NCI-H2171 treated with DMSO at 0.1 percent for 48 hours (cell line): Measurements from ENCODE around the gene NXN.
A peak's percentile ranks its signal among the peaks of the same experiment; 100 is the strongest.

ENCODE experiments used
- DNase-seq: peaks from one replicate; lab custom pipeline; 2025; lab: John Stamatoyannopoulos, UW

The NXN gene

DNA sequence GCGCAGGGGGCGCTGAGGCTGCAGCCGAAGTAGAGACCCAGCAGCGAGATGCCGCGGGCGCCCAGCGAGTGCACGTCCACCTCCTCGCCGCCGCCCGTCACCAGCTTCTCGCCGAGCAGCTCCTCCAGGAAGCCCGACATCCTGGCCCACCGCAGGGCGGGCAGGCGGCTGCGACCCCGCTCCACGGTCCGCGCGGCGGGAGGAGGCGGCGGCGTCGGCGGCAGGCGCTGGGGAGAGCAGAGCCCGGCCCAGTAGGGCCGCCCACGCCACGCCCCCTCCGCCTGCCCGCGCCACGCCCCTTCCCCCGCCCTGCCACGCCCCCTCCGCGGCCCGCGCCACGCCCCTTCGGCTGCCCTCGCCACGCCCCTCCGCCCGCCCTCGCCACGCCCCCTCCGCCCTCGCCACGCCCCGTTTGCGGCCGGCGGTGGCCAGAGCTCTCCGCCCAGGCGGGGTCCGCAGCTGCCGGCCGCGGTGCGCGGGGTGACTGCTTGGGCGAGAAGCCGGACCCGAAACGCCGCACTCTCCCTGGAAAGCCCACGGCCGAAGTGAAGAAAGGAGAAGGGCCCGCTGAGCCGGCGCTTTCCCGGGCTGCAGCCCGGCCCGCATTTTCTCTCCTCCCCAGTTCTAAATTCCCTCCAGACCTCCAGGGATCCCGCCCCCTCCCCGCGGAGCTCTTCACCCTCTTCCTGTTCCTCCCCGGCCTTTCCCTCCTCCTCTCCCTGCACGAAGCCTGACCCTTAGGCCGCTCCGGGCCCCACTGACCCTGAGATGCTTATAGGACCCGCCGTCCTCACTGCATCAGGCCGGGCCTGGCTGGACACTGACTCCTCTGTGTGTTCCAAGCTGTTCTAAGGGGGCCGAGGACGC, at the start of gene NXN:
Gene NXN, minus strand, starts transcription at position 238 of the 867 bp plus-strand sequence.
- peak; percentile 77 for DNase-seq

DNA sequence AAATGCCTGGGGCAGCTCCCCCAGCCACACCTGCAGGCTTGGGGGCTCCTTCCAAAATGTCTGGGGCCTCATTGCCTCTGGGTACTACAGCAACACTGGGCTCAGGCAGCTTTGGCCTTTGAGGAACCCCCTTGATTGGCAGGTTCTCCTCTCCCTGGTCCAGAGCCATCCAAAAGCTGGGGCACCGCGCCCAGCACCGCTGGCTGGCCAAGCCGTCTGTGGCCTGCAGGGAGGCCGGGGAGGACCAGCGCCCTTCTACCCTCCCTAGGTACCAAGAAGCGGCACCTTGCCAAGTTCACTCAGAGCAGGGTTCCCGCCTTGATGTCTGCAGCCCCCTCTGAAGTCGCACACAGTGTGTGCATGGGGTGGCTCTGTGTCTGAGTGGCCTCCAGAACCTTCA, 47.5 kb upstream of the NXN start:
- DNase-seq: no peak

DNA sequence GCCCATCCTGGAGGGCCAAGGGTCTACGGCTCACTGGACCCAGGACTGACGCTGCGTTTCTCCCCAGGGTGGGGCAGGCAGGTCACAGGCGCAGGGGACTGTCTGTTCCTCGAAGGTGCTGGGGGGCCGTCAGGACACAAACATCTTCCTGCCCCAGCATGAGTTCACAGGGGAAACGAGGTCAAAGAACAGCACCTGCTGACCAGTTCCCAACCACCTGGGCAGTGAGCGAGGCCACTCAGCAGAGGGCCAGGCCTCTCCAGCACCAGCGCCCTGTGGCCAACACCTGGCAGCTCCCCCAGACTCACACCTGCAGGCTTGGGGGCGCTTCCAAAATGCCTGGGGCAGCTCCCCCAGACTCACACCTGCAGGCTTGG, 47.0 kb upstream of the NXN start:
- DNase-seq: no peak

DNA sequence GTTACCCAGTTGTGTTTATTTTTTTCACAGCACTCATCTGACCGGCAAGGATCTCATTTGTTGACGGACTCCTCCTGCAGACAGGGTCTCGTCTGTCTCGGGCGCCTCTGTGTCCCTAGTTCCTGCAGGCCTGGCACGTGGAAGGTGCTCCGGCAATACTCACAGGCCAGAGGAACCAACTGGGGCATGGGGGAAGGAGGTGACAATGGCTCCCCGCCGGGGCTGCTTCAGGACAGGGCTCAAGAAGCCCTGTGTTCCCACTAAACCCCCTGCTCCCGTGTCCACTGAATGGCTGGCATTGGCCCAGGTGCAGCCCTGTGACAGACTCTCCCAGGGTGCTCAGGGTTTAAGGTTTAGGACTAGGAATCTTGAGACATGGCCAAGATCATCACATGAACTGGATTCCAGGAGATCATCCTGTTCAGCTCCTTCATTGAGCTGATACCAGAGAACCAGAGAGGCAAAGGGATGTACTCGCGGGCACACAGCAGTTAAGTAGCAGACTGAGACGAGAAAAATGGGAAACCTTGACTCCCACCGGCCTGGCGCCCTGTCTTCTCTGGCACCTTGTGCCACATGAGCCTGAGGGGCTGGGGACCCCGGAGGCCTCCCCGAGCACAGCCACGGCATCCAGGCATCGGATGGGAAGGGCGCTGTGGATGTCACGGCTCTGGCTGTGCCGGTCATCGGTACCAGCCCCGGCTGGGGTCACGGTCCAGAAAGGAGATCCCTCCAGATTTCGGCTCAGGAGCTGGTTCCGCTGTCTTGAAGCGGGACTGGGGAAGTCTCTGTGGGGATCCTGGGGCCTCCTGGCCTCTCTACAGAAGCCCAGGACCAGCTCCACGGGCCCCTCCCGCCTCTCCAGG, 46.4 kb upstream of the NXN start:
- DNase-seq: no peak

DNA sequence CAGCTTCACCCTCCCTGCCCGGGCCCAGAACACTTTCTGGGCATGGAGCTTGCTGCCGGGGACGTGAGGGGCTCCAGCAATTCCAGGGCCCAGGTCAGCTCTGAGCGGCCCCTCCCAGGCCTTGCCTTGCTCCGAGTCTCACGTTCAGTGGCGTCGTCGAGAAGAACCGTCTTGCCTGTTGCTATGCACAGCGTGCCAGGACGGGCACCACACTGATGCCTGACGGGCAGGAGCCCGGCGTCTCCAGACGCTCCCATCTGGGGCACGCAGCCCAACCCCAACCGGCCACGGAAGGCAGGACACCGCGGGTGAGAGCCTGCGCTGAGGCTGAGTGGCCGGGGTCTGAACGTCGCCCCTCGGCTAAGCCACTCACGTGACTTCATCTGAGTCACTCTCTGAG, 44.5 kb upstream of the NXN start:
- DNase-seq: no peak

DNA sequence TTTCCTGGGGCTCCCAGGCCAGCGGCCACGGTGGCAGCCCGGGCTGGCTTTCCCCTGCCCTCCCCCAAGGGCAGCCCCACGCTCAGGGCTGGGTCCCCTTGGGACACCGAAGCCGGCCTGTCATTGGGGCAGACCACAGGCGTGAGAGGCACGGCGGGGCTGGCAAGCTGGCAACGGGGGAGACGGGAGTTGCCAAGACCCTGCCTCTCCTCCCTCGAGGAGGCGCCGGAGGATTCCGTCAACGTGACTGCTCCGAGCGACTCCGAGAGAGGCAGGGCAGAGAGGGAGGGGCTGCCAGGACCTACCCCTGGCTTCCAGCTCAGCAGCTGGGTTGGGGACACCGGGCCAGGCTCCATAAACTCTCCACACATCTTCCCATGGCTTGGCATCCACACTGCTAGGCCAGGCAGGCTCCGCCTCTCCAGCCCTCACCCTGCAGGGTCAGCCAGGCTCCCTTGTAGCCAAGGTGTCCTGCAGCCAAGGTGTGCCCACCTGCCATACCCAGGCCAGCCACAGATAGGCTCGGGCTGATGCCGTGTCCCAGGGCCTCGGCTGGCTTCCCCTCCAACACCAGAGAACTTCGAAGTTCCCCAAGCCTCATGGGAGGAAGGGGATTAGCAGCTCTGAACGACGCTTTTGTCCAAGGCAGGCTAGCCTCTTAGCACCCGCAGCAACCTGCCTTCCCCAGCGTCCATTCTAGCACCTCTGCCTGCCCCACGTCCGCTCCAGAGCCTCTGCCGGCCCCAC, 42.9 kb upstream of the NXN start:
- no peak for DNase-seq

DNA sequence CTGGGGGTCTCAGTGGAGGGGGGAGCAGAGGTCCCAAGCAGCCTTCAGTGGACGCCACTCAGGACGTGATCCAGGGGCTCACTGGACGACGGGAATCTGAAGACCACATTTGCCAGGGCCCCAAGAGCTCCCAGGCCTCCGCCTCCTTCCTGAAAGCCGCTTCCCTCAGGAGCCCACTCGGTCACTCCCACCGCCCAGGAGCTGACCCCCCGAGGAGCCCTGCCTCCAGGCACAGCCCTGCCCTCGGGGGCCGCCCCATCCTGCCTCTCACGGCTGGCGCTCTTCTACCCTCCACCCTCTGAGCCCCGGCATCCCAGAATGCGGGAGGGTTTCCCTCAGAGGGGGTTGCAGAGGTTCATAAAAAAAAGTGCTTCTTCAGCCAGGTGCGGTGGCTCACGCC, 41.6 kb upstream of the NXN start:
- DNase-seq: no peak

DNA sequence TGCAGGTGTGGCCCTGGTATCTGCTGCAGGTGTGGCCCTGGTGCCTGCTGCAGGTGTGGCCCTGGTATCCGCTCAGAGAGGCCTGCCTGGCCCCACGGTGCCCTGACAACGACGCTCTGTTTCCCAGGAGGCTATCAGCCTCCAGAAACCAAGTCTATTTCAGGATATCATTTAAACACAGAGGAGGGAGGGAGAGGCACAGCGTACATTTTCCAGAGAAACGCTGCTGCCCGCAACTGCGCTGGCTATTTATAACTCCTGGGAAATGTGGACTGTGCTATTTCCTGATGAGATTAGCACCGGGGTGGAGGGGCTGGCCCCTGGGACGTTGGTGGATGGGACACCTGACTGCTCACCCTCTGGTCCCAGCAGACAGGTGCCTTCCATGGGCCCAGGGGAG, 39.9 kb upstream of the NXN start:
- no peak for DNase-seq

DNA sequence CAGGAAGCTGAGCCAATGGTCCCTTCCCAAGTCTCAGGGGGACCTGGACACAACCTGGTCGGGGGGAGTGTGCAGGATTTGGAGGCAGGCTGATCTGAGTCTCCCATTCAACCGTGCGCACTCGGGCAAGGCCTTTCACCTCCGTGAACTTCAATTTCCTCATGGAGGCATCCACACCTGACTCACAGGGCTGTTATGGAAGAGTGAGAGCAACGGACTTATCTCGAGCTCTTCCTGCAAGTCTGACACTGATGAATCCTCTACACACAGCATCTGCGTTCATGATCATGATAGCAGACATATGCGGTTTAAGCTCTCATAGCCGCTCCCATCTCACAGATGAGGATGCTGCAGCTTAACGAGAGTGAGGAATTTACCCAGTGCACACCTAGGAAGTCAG, 39.0 kb upstream of the NXN start:
- no peak for DNase-seq

DNA sequence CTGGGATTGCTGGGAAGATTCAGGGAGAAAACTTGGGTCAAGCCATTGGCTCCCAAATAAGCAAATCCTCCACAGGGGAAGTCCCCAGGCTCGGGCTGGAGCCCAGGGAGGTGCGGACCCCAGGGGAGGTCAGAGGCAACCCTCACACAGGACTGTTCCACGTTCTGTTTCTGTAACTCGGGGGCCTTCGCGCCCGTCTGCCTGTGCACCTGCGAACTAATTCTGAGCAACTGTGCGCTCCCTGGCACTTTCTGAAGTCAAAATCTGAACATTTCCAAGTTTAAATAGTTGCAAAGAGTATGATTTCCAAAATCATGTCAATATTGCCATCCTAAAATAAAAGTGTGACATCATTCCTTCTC, 34.1 kb upstream of the NXN start:
- DNase-seq: no peak

DNA sequence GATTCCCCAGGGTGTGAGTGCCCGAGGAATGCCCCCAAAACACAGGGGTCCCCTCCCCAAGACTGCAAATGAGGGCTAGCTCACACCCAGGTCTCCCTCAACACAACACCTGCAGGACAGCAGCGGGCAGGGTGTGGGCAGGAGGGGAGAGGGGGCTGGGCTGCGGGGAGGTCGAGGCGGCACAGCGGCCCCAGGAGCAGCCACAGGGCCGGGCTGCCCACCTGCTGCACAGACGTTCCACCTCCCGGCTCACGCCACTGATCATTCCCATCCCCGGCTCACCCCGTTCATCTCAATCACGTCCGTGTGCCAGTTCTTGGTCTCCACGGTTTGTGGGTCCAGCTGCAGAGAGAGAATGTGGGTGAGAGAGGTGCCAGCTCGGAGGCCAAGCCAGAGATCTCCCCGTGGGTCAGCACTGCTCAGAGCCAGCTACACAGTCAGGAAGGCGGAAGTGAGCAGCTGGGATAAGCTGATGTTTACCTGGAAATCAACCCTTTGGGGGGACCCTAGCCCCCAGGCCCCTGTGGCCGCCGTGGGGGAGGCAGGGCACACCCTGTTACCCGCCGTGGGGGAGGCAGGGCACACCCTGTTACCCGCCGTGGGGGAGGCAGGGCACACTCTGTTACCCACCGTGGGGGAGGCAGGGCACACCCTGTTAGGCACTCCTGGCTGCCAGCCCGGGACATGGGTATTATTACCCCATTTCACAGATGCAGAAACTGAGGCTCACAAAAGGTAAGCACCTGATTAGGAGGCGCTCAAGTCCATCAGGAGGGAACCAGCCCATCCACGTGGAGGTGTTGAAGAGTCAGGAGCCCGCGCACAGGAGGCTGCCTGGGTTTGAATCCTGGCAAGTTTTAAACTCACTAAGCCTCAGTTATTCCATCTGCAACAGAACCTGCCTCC, 33.5 kb upstream of the NXN start:
- no peak for DNase-seq

DNA sequence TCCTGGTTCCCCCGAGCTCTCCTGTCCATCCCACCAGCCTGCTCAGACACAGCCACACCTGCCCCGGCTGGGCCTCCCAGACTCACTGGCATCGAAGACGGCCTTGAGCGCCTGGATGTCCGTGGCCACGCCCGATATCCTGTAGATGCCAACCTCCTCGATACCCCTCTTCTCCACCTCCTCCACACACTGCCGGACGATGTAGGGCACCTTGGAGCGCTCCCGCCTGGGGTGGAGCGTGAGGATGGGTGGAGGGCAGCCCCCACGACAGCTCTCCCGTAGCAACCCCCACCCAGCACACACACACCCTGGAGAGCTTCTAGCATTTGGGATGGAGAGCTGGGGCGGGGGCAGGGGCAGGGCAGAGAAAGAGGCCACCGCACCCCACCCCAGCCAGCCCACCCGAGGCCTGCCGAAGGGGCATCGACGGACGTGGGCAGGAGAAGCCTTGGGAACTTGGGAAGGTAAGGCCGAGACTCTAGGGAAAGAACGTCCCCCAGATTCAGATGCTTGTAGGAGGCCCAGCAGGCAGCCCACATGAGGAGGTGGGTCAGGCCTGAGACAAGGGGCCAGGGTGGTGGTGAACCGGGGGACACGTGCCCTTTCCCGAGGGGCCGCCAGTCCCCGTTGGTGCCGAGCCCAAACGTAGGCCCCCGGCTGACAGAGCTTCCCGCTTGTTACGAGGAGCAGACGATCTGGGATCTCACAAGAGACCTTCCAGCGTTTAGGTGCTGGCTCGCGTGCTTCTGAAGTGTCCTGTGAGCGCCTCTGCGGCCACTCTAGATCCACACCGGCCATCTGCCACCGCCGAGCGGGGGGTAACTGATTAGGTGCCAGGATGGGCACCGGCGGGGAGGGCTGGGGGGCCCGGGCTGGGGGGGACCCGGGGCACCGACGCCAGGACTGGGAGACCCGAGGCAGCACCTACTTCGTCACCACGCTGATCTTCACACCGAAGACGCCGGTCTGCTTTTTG, 32.5 kb upstream of the NXN start:
- no peak for DNase-seq

DNA sequence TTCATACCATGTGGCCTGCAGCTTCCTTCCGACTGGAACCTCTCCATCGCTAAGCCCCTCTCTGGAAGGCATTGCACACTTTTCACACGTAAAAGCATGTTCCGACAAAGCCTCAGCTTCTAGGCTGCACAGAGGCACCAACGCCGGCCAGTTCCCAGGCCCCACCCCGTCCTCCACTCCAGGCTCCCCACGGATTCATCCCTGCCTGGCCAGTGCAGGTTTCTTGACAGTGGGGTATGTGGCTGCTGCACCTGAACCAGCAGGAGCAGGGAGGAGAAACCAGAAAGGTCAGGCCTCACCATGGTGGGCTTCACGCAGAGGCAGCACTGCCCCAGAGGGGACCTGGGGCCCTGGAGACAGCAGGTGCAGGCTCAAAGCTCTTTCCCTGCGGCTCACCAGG, 31.6 kb upstream of the NXN start:
- no peak for DNase-seq

DNA sequence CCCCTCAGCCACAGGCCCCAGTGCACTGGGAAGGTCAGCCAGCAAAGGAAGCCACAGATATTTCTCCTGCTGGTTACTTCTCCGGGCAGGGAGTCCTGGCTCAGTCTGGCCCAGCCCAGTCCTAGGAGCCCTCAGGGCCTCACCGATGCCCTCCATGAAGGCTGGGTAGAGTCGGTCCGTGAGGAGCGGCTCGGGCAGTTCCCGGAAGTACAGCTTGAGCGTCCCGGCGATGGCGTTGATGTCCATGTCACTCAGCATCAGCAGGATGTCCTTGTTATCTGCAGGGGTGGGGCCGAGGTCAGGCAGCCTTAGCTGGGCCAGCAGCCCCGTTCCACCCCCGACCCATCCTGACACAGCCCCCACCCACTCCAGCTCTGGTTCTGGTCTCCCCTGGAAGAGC, 31.0 kb upstream of the NXN start:
- DNase-seq: no peak

DNA sequence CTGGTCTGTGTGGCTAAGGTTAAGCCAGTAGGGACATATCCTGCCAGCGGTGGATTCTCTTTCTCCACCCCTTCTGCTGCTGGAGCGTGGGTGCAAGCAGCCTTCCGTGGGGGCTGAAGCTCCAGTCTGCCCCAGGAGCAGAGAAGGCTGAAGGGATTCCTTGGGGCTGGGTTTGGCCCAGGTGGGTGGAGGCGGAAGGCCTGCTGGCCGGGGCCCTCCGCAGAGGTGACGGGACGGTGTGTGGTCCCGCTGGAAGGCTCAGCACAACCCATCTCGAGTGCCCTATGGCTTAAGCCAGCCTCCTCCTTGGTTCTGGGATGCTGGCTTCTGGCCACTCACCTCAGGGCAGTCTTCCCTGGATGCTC, 30.5 kb upstream of the NXN start:
- no peak for DNase-seq

DNA sequence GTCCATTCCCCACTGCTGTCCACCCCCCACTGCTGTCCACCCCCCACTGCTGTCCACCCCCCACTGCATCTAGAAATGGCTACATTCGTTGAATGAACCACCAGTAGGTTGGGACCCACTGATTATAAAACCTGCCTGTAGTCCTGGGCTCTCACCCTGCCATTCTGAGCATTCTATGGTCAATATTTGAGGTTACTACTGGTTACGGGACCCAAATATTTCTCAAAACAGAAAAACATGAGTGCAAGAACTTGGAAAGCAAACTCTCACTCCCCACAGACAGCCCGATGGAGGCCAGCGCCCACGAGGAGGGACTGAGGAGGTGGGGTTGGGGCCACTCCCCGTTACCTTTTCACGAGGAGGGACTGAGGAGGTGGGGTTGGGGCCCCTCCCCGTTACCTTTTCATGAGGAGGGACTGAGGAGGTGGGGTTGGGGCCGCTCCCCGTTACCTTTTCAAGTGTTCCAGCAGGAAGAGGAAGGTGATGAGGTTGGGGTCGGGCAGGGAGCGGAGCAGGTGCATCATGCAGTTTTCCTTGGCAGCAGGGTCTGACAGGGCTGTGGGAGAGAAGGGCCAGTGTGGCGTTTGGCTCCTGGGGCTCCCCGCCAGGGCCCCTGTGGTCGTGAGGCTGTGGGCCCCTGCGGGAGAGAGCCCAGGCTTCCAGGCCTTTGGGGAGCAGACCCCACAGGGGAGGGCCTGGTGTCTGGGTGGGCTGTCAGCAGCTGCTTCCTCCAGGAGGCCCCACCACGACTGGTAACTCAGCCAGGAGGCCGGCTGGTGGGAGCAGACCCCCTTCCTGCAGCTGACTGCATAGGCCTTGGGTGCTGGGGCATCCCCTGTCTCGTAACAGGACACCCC, 29.9 kb upstream of the NXN start:
- DNase-seq: no peak

DNA sequence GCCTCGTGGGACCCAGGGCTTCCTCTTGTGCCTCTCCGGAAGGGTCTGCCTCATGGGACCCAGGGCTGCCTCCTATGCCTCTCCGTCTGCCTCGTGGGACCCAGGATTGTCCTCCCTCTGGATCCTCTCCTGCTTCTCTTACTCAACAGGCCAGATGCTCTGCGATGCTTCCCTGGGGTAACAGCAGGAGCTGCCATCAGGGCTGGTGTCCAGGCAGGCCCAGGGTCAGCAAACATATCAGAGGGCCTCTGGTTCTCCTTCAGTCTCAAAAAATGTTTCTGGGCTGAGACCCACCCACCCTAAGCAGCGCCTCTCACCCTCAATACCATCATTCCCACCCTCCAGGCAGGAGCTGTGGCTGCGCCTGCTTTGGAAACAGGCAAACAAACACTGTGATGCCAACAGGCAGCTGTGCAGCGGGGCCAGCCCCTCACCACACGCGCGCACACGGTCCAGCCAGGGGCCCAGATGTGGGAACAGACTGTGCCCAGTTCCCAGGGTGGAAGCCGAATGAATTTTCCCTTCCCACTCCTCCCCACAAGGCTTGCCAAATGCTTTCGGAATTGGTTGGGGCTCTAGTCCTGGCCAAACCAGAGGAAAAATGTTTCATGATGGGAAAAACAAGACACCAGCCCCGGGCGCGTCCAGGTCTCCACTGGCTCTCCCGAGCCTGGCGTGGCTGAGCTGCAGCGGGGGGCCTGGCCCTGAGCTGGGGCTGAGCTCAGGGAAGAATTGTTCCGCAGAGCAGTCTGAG, 28.6 kb upstream of the NXN start:
- DNase-seq: no peak

DNA sequence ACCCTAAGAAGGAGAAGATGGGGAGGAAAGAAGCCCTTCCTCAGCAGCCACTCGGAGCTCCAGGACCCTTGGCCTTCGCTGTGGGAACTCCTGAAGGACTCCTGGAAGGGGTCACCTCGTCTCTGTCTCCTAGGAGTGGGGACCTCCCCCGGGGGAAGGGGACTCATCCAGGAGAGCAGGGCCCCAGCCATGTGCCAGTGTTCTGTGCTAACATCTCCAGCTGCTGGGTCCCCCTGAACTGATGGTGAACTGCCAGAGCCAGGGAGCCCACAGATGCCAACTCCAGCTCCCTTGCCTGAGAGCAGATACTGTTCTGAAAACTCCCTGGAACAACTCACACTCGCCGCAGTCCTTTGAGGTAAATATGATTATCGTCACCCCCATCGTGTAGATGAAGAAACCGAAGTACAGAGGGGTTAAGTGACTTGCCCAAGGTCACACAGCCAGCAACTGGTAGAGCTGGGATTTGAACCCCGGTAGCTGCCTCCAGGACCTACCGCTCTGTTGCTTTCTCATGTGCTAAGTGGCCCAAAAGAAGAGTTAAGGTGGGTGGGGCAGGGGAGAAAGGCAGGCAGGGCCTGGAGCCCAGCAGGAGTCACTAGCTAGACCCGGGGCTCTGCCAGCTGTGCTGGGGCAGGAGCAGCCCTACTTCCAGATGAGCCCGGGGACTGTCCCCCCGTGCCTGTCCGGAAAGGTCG, 27.9 kb upstream of the NXN start:
- no peak for DNase-seq
